Effector CD4-positive, alpha-beta T cell (primary cell): ENCODE results near the gene FAM185A.
"Not testable (repeated sequence)": the region's sequence is repeated elsewhere in the genome, so short reads cannot be mapped to it uniquely, and the experiment has no call there.

Experiments used
- DNase-seq: peaks from one replicate; pipeline ENCODE4 v3.0.0-alpha.2; 2020

FAM185A gene

GRCh38 chr7:102833343-102833742 lies 84.5 kb downstream of the FAM185A start:
- no peak for DNase-seq

GRCh38 chr7:102834466-102834865 lies 85.7 kb downstream of the FAM185A start:
- no peak for DNase-seq

- no peak for DNase-seq
These were observed 86.2 kb downstream of the FAM185A start for GRCh38 chr7:102834999-102835398.

GRCh38 chr7:102836191-102836919 lies 87.6 kb downstream of the FAM185A start:
- DNase-seq = no peak

- no peak for DNase-seq
These were observed 88.2 kb downstream of the FAM185A start for GRCh38 chr7:102836977-102837376.

GRCh38 chr7:102837802-102838201 lies 89.0 kb downstream of the FAM185A start:
- no peak for DNase-seq

- DNase-seq = not testable (repeated sequence)
These were observed 89.8 kb downstream of the FAM185A start for GRCh38 chr7:102838572-102839101.

GRCh38 chr7:102840404-102840803 lies 91.6 kb downstream of the FAM185A start:
- no peak for DNase-seq

GRCh38 chr7:102841290-102841689 lies 92.5 kb downstream of the FAM185A start:
- no peak for DNase-seq

GRCh38 chr7:102842284-102842683 lies 93.5 kb downstream of the FAM185A start:
- no peak for DNase-seq

GRCh38 chr7:102843850-102844249 lies 95.1 kb downstream of the FAM185A start:
- DNase-seq = no peak

- no peak for DNase-seq
These were observed 96.5 kb downstream of the FAM185A start for GRCh38 chr7:102845346-102845745.

GRCh38 chr7:102849079-102849478 lies 100.3 kb downstream of the FAM185A start:
- no peak for DNase-seq

- DNase-seq = no peak
These were observed 100.7 kb downstream of the FAM185A start for GRCh38 chr7:102849538-102849937.

- DNase-seq = no peak
These were observed 107.2 kb downstream of the FAM185A start for GRCh38 chr7:102856036-102856435.
